NCI-H748 (cell line): Measurements from ENCODE around the gene MKNK2.
"Not testable (repeated sequence)": the region's sequence is repeated elsewhere in the genome, so short reads cannot be mapped to it uniquely, and the experiment has no call there.

Source experiments
- DNase-seq: peaks from one replicate; lab custom pipeline; 2025; ENCODE audit not compliant: unreplicated experiment; lab: John Stamatoyannopoulos, UW

Gene MKNK2

GRCh38 chr19:2050991-2051772, at the start of gene MKNK2:
Gene MKNK2 (minus strand): TSS chr19:2051244. CDS start chr19:2050851, 393 bp downstream.
- DNase-seq, result peak; percentile 79

GRCh38 chr19:2100719-2101061, 49.6 kb upstream of the MKNK2 start:
- DNase-seq, result no peak

- no peak for DNase-seq
These were observed 49.1 kb upstream of the MKNK2 start for GRCh38 chr19:2099937-2100718.

- no peak for DNase-seq
These were observed 48.0 kb upstream of the MKNK2 start for GRCh38 chr19:2099054-2099501.

GRCh38 chr19:2097886-2098327, 46.9 kb upstream of the MKNK2 start:
- no peak for DNase-seq

- peak; percentile 17 for DNase-seq
These were observed 46.3 kb upstream of the MKNK2 start for GRCh38 chr19:2097203-2097885.

GRCh38 chr19:2096480-2097202, 45.6 kb upstream of the MKNK2 start, which contains the start of gene IZUMO4:
Gene IZUMO4 (plus strand): TSS chr19:2096915. CDS start chr19:2096946, 31 bp downstream.
- peak; percentile 95 for DNase-seq

- peak; percentile 94 for DNase-seq
These were observed 45.0 kb upstream of the MKNK2 start, which contains the start of gene MOB3A for GRCh38 chr19:2096034-2096479. Gene MOB3A (minus strand): TSS chr19:2096326. CDS start chr19:2078560, 17,766 bp downstream.

- DNase-seq, result not testable (repeated sequence)
These were observed 41.0 kb upstream of the MKNK2 start for GRCh38 chr19:2091926-2092525.

- DNase-seq, result no peak
These were observed 38.6 kb upstream of the MKNK2 start for GRCh38 chr19:2089727-2090053.

GRCh38 chr19:2089001-2089711, 38.1 kb upstream of the MKNK2 start:
- peak; percentile 5 for DNase-seq

GRCh38 chr19:2087621-2088100, 36.6 kb upstream of the MKNK2 start:
- no peak for DNase-seq

GRCh38 chr19:2086695-2087620, 35.9 kb upstream of the MKNK2 start:
- not testable (repeated sequence) for DNase-seq

GRCh38 chr19:2084993-2085720, 34.1 kb upstream of the MKNK2 start:
- DNase-seq, result no peak

GRCh38 chr19:2083174-2083854, 32.3 kb upstream of the MKNK2 start:
- no peak for DNase-seq

- no peak for DNase-seq
These were observed 31.1 kb upstream of the MKNK2 start for GRCh38 chr19:2081873-2082810.
